ENCODE measurements around the gene PAX2. TPM values are rescaled to one million over a fixed set of nuclear protein-coding genes. Genes with fewer than 3 reads are reported as not detected.

PAX2 gene
- total and polyA plus RNA-seq, 2 of the 8 experiments (the other 6 are each of a cell fraction or from before 2014, with no cell fraction given), result 0.02 TPM; not detected in 1

DNA sequence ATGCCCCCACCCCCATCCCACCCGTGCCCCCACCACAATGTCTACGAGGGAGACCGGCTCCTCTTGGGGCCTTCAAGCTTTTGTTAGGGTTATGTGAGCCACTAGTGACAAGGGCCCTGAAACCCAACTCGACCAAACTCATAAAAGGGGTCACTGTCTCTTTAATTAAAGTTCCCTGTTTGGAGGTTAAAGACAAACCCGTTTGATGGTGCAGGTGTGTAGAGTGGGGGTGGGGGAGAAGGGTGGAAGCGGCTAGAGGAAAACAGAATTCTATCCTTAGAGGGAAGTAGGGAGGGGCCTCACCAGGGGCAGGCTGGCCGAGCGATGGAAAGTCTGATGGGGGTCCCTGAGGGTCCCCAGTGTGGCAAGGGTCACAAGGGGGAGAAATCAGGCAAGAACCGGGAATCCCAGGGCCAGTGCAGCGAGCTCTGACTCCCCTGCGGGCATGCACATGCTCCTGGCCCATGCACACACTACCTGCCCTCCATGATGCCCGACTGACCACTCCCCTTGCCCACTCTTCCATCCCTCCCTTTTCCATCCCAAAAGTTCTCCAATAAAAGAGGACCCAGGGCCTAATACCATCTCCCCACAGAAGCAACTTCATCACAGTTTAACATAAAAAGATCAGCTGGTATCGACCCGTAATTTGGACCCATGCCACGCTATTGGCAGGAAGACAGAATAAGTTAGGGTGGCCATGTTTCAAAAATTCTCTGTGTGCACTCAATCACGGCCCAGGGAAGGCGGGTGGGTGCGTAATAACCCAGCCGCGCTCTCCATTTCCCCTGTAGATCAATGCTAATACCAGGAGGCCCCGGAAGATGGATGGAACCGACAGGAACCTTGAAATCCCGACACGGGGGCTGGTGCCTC lies 131.4 kb downstream of the PAX2 start:
- POLR2A ChIA-PET (ENCODE audit: partially characterized antibody), result interaction anchor here (0.5 to 6.6 kb wide), 2 partner anchors 315 to 328 kb away, joined by 3 to 29 read pairs; no protein-coding TSS in a partner anchor
- H3K23ac ChIP-seq (ENCODE audit: insufficient read length), result no peak overlapping the region
- no peak for DNase-seq (ENCODE audit: low read depth in 1 of 2, low spot score in 2 of 2)
- H3K79me2 ChIP-seq (ENCODE audit: control insufficient read depth in 1 of 2, insufficient read depth in 2 of 2, low read length in 2 of 2), result no peaks in the 10 kb centered on the region
- no peaks in the 10 kb centered on the region for H3K9me3 ChIP-seq (ENCODE audit: insufficient read depth in 2 of 2, low read depth in 1 of 2, low read length in 1 of 2)
- no peak overlapping the region for H3K14ac ChIP-seq (ENCODE audit: insufficient read length)
- no peak overlapping the region for H3K56ac ChIP-seq (replicated peaks; ENCODE audit: insufficient read length, low read depth, low read length)
- H3K18ac ChIP-seq (ENCODE audit: extremely low read depth, low read length), result no peak overlapping the region; the same call in 1 of the 2 replicates
- FAIRE-seq, result no peak
- no peak overlapping the region for H3K4me3 ChIP-seq (ENCODE audit: extremely low read depth in 1 of 4, insufficient read depth in 2 of 4, low read depth in 3 of 4, low read length in 4 of 4)
- no peaks in the 10 kb centered on the region for H3K79me1 ChIP-seq (ENCODE audit: low read depth, low read length)
- H4K20me1 ChIP-seq (replicated peaks in 1 of 2; ENCODE audit: control insufficient read depth in 1 of 2, insufficient read depth in 2 of 2, low read length in 2 of 2), result peaks cover 0 to 2% of the 10 kb centered on the region in 2 experiments
- no peak overlapping the region for H2AFZ ChIP-seq (ENCODE audit: low read length)
- H3K23me2 ChIP-seq (ENCODE audit: low read depth, low read length), result no peaks in the 10 kb centered on the region; the same call in 1 of the 2 replicates
- H3K9ac ChIP-seq (replicated peaks in 1 of 4; ENCODE audit: extremely low read depth in 1 of 4, low read depth in 3 of 4, low read length in 3 of 4), result no peak overlapping the region
- WGBS, 2 experiments (ENCODE audit: extremely low coverage in 1 of 2, insufficient coverage in 1 of 2, insufficient read length in 1 of 2, insufficient replicate concordance in 2 of 2, low coverage in 1 of 2, low lambda C conversion rate in 2 of 2, missing lambda C conversion rate in 1 of 2), result 77% methylated on average over 24 of the region's 24 CpGs; no CpG with 5 or more reads in 1 of the 2 experiments
- no peak overlapping the region for H3K27ac ChIP-seq (ENCODE audit: low read depth, low read length)
- no peak overlapping the region for H2BK15ac ChIP-seq (ENCODE audit: low read length)
- no peak overlapping the region for H4K8ac ChIP-seq (ENCODE audit: extremely low read depth, insufficient read depth, low read length)
- no peak overlapping the region for H4K91ac ChIP-seq (replicated peaks; ENCODE audit: insufficient read length, low read length)
- H2AK5ac ChIP-seq (ENCODE audit: low read depth, low read length), result no peak overlapping the region
- no peak overlapping the region for H3K4ac ChIP-seq (replicated peaks; ENCODE audit: insufficient read length, low read depth, low read length)
- H3K4me1 ChIP-seq (replicated peaks in 1 of 4; ENCODE audit: control insufficient read depth in 3 of 4, insufficient read depth in 4 of 4, low read length in 3 of 4), result peaks cover 0 to 12% (median 7%) of the 10 kb centered on the region in 4 experiments; a peak in 5 of 7 replicates
- no peaks in the 10 kb centered on the region for H3K36me3 ChIP-seq (ENCODE audit: control insufficient read depth in 2 of 4, insufficient read depth in 4 of 4, low read length in 3 of 4)
- peaks cover 0 to 16% (median 8%) of the 10 kb centered on the region in 4 experiments; a peak in 5 of 7 replicates for H3K27me3 ChIP-seq (replicated peaks in 1 of 4; ENCODE audit: control insufficient read depth in 3 of 4, extremely low read depth in 1 of 4, insufficient read depth in 3 of 4, low read length in 3 of 4)
- H4K5ac ChIP-seq (ENCODE audit: insufficient read length, low read depth, low read length), result no peak overlapping the region
- H2BK5ac ChIP-seq (ENCODE audit: low read depth, low read length), result no peak overlapping the region
- H3K4me2 ChIP-seq (ENCODE audit: insufficient read depth in 1 of 2, low read depth in 2 of 2, low read length in 2 of 2), result no peak overlapping the region; a peak in 1 of 4 replicates
- H2BK12ac ChIP-seq (ENCODE audit: low read depth, low read length), result no peak overlapping the region; the same call in 1 of the 2 replicates
- H2BK120ac ChIP-seq (replicated peaks; ENCODE audit: low read depth, low read length), result no peak overlapping the region
- CTCF ChIA-PET (ENCODE audit: partially characterized antibody), result interaction anchor here (0.6 to 10.6 kb wide), 20 partner anchors 10 to 348 kb away, joined by 4 to 110 read pairs (median 6); no protein-coding TSS in a partner anchor
- no peak overlapping the region for H2BK20ac ChIP-seq (ENCODE audit: low read length)
- TF ChIP-seq EP300 (IDR thresholded peaks at IDR 0.05; ENCODE audit: borderline replicate concordance in 1 of 2, low read depth in 2 of 2, low read length in 2 of 2), result no peak
- no peak for TF ChIP-seq RBBP5 (IDR thresholded peaks at IDR 0.05; ENCODE audit: borderline replicate concordance, low read depth, low read length)
- TF ChIP-seq HDAC6 (IDR thresholded peaks at IDR 0.05; ENCODE audit: low read depth, low read length), result no peak
- TF ChIP-seq ASH2L (IDR thresholded peaks at IDR 0.05; ENCODE audit: low read length), result no peak
- TF ChIP-seq, protein P1, sequence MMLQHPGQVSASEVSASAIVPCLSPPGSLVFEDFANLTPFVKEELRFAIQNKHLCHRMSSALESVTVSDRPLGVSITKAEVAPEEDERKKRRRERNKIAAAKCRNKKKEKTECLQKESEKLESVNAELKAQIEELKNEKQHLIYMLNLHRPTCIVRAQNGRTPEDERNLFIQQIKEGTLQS (IDR thresholded peaks at IDR 0.05; ENCODE audit: insufficient read depth, low read depth, low read length), result no peak
- no peak for TF ChIP-seq NRF1 (IDR thresholded peaks at IDR 0.05; ENCODE audit: low read depth, low read length)
- TF ChIP-seq TAF7 (optimal IDR thresholded peaks at IDR 0.05; ENCODE audit: borderline replicate concordance, low read depth, low read length), result no peak
- TF ChIP-seq CHD1 (IDR thresholded peaks at IDR 0.05; ENCODE audit: low read depth, low read length), result no peak
- TF ChIP-seq JUND (IDR thresholded peaks at IDR 0.05; ENCODE audit: low read length), result no peak
- no peak for TF ChIP-seq CREB1 (IDR thresholded peaks at IDR 0.05)
- TF ChIP-seq SAP30 (IDR thresholded peaks at IDR 0.05; ENCODE audit: insufficient read depth, insufficient replicate concordance, low read length), result no peak

Data from H1 (cell line).